Measurements from ENCODE around the gene POLR2F. TPM values are rescaled to one million over a fixed set of nuclear protein-coding genes. Genes with fewer than 3 reads are reported as not detected.
A peak's percentile ranks its signal among the peaks of the same experiment; 100 is the strongest.

The POLR2F gene
- total RNA-seq, 1 experiment from 2014 or later: 162 TPM

GRCh38 chr22:37982938-37983859 lies 29.7 kb downstream of the POLR2F start:
- no TSS peak for BruUV-seq (replicated peaks)
- H3K4me3 ChIP-seq (ENCODE audit: low read depth, low read length, poor library complexity, severe bottlenecking): no peak overlapping the region

DNA sequence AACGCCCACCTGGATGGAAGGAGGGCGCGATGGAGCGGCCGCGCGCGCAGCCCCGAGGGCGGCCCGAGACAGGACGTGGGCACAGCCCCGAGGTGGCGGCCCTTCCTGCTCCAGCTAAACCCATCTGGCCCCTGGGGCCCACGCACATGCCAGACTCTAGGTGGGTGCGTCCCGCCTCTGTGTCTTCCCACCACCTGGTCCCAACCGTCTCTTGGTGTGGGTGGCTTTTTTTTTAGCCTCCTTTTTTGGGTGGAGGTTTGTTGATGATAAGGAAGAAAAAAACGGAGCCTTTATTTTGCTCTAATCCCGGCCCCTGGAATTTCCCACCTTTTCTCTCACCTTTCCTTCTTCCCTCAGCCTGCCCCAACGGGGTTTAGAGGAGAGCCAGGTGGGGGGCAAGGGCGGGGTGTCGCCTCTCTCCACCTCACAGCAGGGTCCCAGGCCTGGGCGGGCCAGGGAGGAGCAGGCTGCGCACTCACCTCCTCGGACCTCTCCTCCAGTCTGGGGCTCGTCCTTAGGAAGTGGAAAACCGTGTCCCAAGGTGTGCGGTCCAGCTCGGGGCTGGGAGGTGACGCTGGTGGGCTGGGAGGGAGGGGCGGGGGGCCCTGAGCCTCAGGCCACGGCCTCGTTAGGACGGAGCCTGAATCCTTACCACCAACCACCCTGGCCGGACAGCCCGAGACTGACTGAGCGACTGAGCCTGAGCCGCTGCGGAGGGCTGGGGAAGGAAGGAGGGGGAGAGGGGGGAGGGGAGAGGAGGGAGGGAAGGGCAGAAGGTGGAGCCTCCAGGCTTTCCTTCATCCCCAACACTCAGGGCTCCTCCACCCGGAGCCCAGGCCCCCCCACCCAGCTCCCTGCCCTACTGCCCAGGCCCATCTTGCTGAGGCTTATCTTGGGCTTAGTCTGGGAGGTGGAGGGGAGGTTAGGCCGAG lies 30.6 kb downstream of the POLR2F start, which contains the start of gene SOX10:
TSS of gene SOX10 (minus strand) at position 696 of the 932 bp plus-strand sequence. CDS start 771 bp downstream, outside the sequence.
- CTCF ChIA-PET: no interaction called here
- BruUV-seq (replicated peaks): no TSS peak

More at GRCh38 chr22:37982938-37983859, 29.7 kb downstream of the POLR2F start:
- no peak for DNase-seq (ENCODE audit: low spot score)
- TF ChIP-seq CTCF (conservative IDR thresholded peaks at IDR 0.05; ENCODE audit: low read depth, low read length) (peak; percentile 37), EZH2 (IDR thresholded peaks at IDR 0.05; ENCODE audit: borderline replicate concordance, low read depth, low read length, poor library complexity, severe bottlenecking) (no peak)
- H3K4me1 ChIP-seq (ENCODE audit: insufficient read depth, low read length, poor library complexity, severe bottlenecking): no peaks in the 10 kb centered on the region
- no peaks in the 10 kb centered on the region for H3K9me3 ChIP-seq (ENCODE audit: low read depth, low read length, poor library complexity, severe bottlenecking)
- ChIA-PET CTCF (no interaction called here), POLR2A (ENCODE audit: low non-redundant PET) (no interaction called here)
- H3K36me3 ChIP-seq (ENCODE audit: insufficient read depth, low read length, poor library complexity, severe bottlenecking): no peaks in the 10 kb centered on the region
- H3K27me3 ChIP-seq (replicated peaks; ENCODE audit: insufficient read depth, low read depth, low read length, poor library complexity): no peaks in the 10 kb centered on the region
- intact Hi-C loops (cut with micrococcal nuclease; ENCODE audit: unreplicated experiment): no loop called here
- H3K27ac ChIP-seq (ENCODE audit: low read depth, low read length, poor library complexity, severe bottlenecking): no peak overlapping the region

More for the DNA sequence above, 30.6 kb downstream of the POLR2F start, which contains the start of gene SOX10:
- no peaks in the 10 kb centered on the region for H3K9me3 ChIP-seq (ENCODE audit: low read depth, low read length, poor library complexity, severe bottlenecking)
- DNase-seq (ENCODE audit: low spot score): no peak
- no peak for TF ChIP-seq EZH2 (IDR thresholded peaks at IDR 0.05; ENCODE audit: borderline replicate concordance, low read depth, low read length, poor library complexity, severe bottlenecking)
- TF ChIP-seq CTCF (conservative IDR thresholded peaks at IDR 0.05; ENCODE audit: low read depth, low read length): no peak
- POLR2A ChIA-PET (ENCODE audit: low non-redundant PET): no interaction called here
- no peaks in the 10 kb centered on the region for H3K4me1 ChIP-seq (ENCODE audit: insufficient read depth, low read length, poor library complexity, severe bottlenecking)
- no peaks in the 10 kb centered on the region for H3K27me3 ChIP-seq (replicated peaks; ENCODE audit: insufficient read depth, low read depth, low read length, poor library complexity)
- intact Hi-C loops (cut with micrococcal nuclease; ENCODE audit: unreplicated experiment): no loop called here
- no peaks in the 10 kb centered on the region for H3K36me3 ChIP-seq (ENCODE audit: insufficient read depth, low read length, poor library complexity, severe bottlenecking)
- no peak within 1 kb of the TSS for H3K27ac ChIP-seq (ENCODE audit: low read depth, low read length, poor library complexity, severe bottlenecking)
- H3K4me3 ChIP-seq (ENCODE audit: low read depth, low read length, poor library complexity, severe bottlenecking): no peak within 1 kb of the TSS
